H9 (cell line): Measurements from ENCODE around the gene U2AF1L4. TPM values are rescaled to one million over a fixed set of nuclear protein-coding genes. Genes with fewer than 3 reads are reported as not detected.

Experiments used
- DNase-seq: peaks from one replicate; pipeline ENCODE4 v3.0.0-alpha.2; 2017
- H2AFZ ChIP-seq: one replicate; pipeline ENCODE4 v1.6.1; 2013; ENCODE audit warnings: mild to moderate bottlenecking, low read length, control low read depth, moderate library complexity
- H2AK5ac ChIP-seq: 2 replicates; pipeline ENCODE4 v1.6.1; 2013; ENCODE audit warnings: low read length, control low read depth, mixed read lengths; ENCODE audit not compliant: insufficient read length
- H2BK120ac ChIP-seq: one replicate; pipeline ENCODE4 v1.6.1; 2013; ENCODE audit warnings: low read depth, mild to moderate bottlenecking, low read length, control low read depth, inconsistent platforms; ENCODE audit not compliant: poor library complexity, severe bottlenecking
- H2BK12ac ChIP-seq: 2 replicates; pipeline ENCODE4 v1.6.1; 2013; ENCODE audit warnings: low read length, control low read depth, mixed read lengths, low read depth; ENCODE audit not compliant: insufficient read length
- H2BK15ac ChIP-seq: 2 replicates; pipeline ENCODE4 v1.6.1; 2013; ENCODE audit warnings: low read depth, low read length, control low read depth
- H2BK20ac ChIP-seq: one replicate; pipeline ENCODE4 v1.6.1; 2013; ENCODE audit warnings: low read depth, mild to moderate bottlenecking, low read length, control low read depth, inconsistent platforms; ENCODE audit not compliant: poor library complexity, severe bottlenecking
- H2BK5ac ChIP-seq: 2 replicates; pipeline ENCODE4 v1.6.1; 2013; ENCODE audit warnings: low read length, control low read depth, mixed read lengths; ENCODE audit not compliant: insufficient read length
- H3K14ac ChIP-seq: 2 replicates; pipeline ENCODE4 v1.6.1; 2013; ENCODE audit warnings: low read length, control low read depth; ENCODE audit not compliant: insufficient read depth
- H3K18ac ChIP-seq: 2 replicates; pipeline ENCODE4 v1.6.1; 2013; ENCODE audit warnings: low read depth, mild to moderate bottlenecking, mixed read lengths, low read length, control low read depth; ENCODE audit not compliant: insufficient read length
- H3K23ac ChIP-seq: 2 replicates; pipeline ENCODE4 v1.6.1; 2013; ENCODE audit warnings: low read length, control low read depth, mixed read lengths, low read depth; ENCODE audit not compliant: insufficient read length
- H3K23me2 ChIP-seq: 2 replicates; pipeline ENCODE4 v1.6.1; 2013; ENCODE audit warnings: low read depth, mild to moderate bottlenecking, mixed read lengths, low read length, control low read depth; ENCODE audit not compliant: insufficient read length, poor library complexity, severe bottlenecking
- H3K27ac ChIP-seq: 2 replicates; pipeline ENCODE4 v1.5.1; 2013; ENCODE audit warnings: low read length, control low read depth, mixed read lengths, low read depth; ENCODE audit not compliant: insufficient read length
- H3K27me3 ChIP-seq: 2 replicates; pipeline ENCODE4 v1.6.1; 2013; ENCODE audit warnings: low read length, control low read depth, inconsistent platforms; ENCODE audit not compliant: insufficient read depth
- H3K4ac ChIP-seq: 2 replicates; pipeline ENCODE4 v1.6.1; 2013; ENCODE audit warnings: low read depth, mild to moderate bottlenecking, control low read depth, inconsistent platforms, low read length, moderate library complexity
- H3K4me1 ChIP-seq: 2 replicates; pipeline ENCODE4 v1.6.1; 2013; ENCODE audit warnings: low read length, control low read depth, inconsistent platforms; ENCODE audit not compliant: insufficient read depth
- H3K4me2 ChIP-seq: 2 replicates; pipeline ENCODE4 v1.6.1; 2013; ENCODE audit warnings: low read length, control low read depth, mixed read lengths; ENCODE audit not compliant: insufficient read length, insufficient read depth
- H3K56ac ChIP-seq: 2 replicates; pipeline ENCODE4 v1.6.1; 2013; ENCODE audit warnings: low read depth, mild to moderate bottlenecking, mixed read lengths, low read length, control low read depth; ENCODE audit not compliant: insufficient read length
- H3K79me1 ChIP-seq: 2 replicates; pipeline ENCODE4 v1.6.1; 2013; ENCODE audit warnings: low read depth, mild to moderate bottlenecking, moderate library complexity, low read length, control low read depth, inconsistent platforms; ENCODE audit not compliant: insufficient read depth, poor library complexity, severe bottlenecking
- H3K79me2 ChIP-seq: 2 replicates; pipeline ENCODE4 v1.6.1; 2013; ENCODE audit warnings: low read length, control low read depth, inconsistent platforms; ENCODE audit not compliant: insufficient read depth
- H3K9ac ChIP-seq: 2 replicates; pipeline ENCODE4 v1.6.1; 2013; ENCODE audit warnings: low read length, control low read depth, mixed read lengths; ENCODE audit not compliant: insufficient read length; ENCODE audit errors: extremely low read depth
- H3K9me3 ChIP-seq: one replicate; pipeline ENCODE4 v1.6.1; 2013; ENCODE audit warnings: low read depth, low read length, inconsistent platforms; ENCODE audit not compliant: control insufficient read depth
- H3T11ph ChIP-seq: one replicate; pipeline ENCODE4 v1.6.1; 2013; ENCODE audit warnings: mild to moderate bottlenecking, low read length, control low read depth, inconsistent platforms
- H4K20me1 ChIP-seq: one replicate; pipeline ENCODE4 v1.6.1; 2013; ENCODE audit not compliant: control insufficient read depth, insufficient read length, insufficient read depth
- H4K5ac ChIP-seq: 2 replicates; pipeline ENCODE4 v1.6.1; 2013; ENCODE audit warnings: low read depth, mild to moderate bottlenecking, mixed read lengths, low read length, control low read depth; ENCODE audit not compliant: insufficient read length
- H4K8ac ChIP-seq: replicated peaks from 2 replicates; pipeline ENCODE4 v1.6.1; 2013; ENCODE audit warnings: low read length, control low read depth, mixed read lengths, low read depth; ENCODE audit not compliant: insufficient read length
- H4K91ac ChIP-seq: 2 replicates; pipeline ENCODE4 v1.6.1; 2013; ENCODE audit warnings: low read depth, mild to moderate bottlenecking, moderate library complexity, mixed read lengths, low read length, control low read depth; ENCODE audit not compliant: insufficient read length
- H3K27ac Mint-ChIP-seq, 3 experiments: 2 replicates in 2 of 3; 3 replicates in 1 of 3; pipeline ENCODE4 v1.8.0; 2020 to 2021; ENCODE audit warnings: mixed read lengths in 3 of 3, mild to moderate bottlenecking in 1 of 3, moderate library complexity in 1 of 3
- H3K27me3 Mint-ChIP-seq: 2 replicates; pipeline ENCODE4 v1.8.0; 2021; ENCODE audit warnings: low read depth, mild to moderate bottlenecking, moderate library complexity, mixed read lengths
- H3K36me3 Mint-ChIP-seq, 3 experiments: 2 replicates in 2 of 3; 3 replicates in 1 of 3; pipeline ENCODE4 v1.8.0; 2020 to 2021; ENCODE audit warnings: low read depth in 3 of 3, mixed read lengths in 3 of 3; ENCODE audit not compliant: insufficient read depth in 1 of 3
- H3K4me1 Mint-ChIP-seq, 2 experiments: 2 replicates each; pipeline ENCODE4 v1.8.0; 2020; ENCODE audit warnings: mixed read lengths in 2 of 2
- H3K4me3 Mint-ChIP-seq, 2 experiments: 2 replicates in 1 of 2; 3 replicates in 1 of 2; pipeline ENCODE4 v1.8.0; 2020 to 2021; ENCODE audit warnings: mild to moderate bottlenecking in 2 of 2, mixed read lengths in 2 of 2, moderate library complexity in 1 of 2
- H3K9me3 Mint-ChIP-seq, 2 experiments: 2 replicates in 1 of 2; 3 replicates in 1 of 2; pipeline ENCODE4 v1.8.0; 2020; ENCODE audit warnings: mild to moderate bottlenecking in 2 of 2, mixed read lengths in 2 of 2, moderate library complexity in 1 of 2
- CTCF ChIP-seq: fragments of 200-600 bp; sonication (generic); conservative IDR thresholded peaks from 3 replicates; pipeline ENCODE4 v1.8.0; 2021; ENCODE audit warnings: antibody characterized with exemption, mild to moderate bottlenecking
- WGBS: extraction: QIAGEN DNeasy Blood & Tissue Kit; methylation state at CpG from one replicate; pipeline ENCODE4 v1.1.7; 2013; ENCODE audit warnings: missing lambda C conversion rate, low lambda C conversion rate, mixed read lengths; ENCODE audit not compliant: insufficient read length; ENCODE audit errors: extremely low coverage; 5-methylcytosine and 5-hydroxymethylcytosine counted together
- total RNA-seq: library from RNA; stranded (reverse); gene quantifications from 2 replicates; pipeline ENCODE4 v1.2.1, GENCODE V29; 2021

The U2AF1L4 gene
- total RNA-seq, 1 experiment from 2014 or later: 16.8 TPM

GRCh38 chr19:35722461-35722860, 22.8 kb downstream of the U2AF1L4 start:
- Histone ChIP-seq H4K8ac (no peak overlapping the region), H4K5ac (no peak overlapping the region), H3K4me1 (no peaks in the 10 kb centered on the region), H3K27me3 (no peaks in the 10 kb centered on the region), H3K79me1 (no peaks in the 10 kb centered on the region), H2AFZ (no peak overlapping the region), H3K4me2 (no peak overlapping the region), H3K79me2 (peaks cover 11% of the 10 kb centered on the region; the same call in 1 of the 2 replicates), H3K23me2 (peaks cover 7% of the 10 kb centered on the region), H3K56ac (no peak overlapping the region), H3K27ac (no peak overlapping the region), H3K18ac (no peak overlapping the region), H3K9ac (no peak overlapping the region), H4K20me1 (peaks cover 6% of the 10 kb centered on the region), H2BK120ac (no peak overlapping the region), H3K14ac (no peak overlapping the region), H3T11ph (no peak overlapping the region), H3K4ac (no peak overlapping the region), H4K91ac (no peak overlapping the region), H3K23ac (no peak overlapping the region), H3K9me3 (no peaks in the 10 kb centered on the region), H2BK12ac (no peak overlapping the region), H2AK5ac (no peak overlapping the region), H2BK20ac (no peak overlapping the region), H2BK5ac (no peak overlapping the region), H2BK15ac (no peak overlapping the region)
- no peaks in the 10 kb centered on the region for H3K9me3 Mint-ChIP-seq
- peaks cover 6 to 8% of the 10 kb centered on the region in 2 experiments for H3K4me1 Mint-ChIP-seq
- no peak overlapping the region for H3K4me3 Mint-ChIP-seq
- peaks cover 41 to 71% (median 71%) of the 10 kb centered on the region in 3 experiments; a peak in 6 of 7 replicates for H3K36me3 Mint-ChIP-seq
- no peaks in the 10 kb centered on the region; the same call in 1 of the 2 replicates for H3K27me3 Mint-ChIP-seq
- WGBS: no CpG with 5 or more reads among the region's 14 CpGs
- no peak for TF ChIP-seq CTCF
- no peak overlapping the region for H3K27ac Mint-ChIP-seq
- no peak for DNase-seq
